Ishikawa (cell line): ENCODE measurements around the gene TSFM.

Experiments
- CEBPB ChIP-seq: IDR thresholded peaks from 2 replicates; pipeline ENCODE4 v1.6.1; 2012
- EGR1 ChIP-seq: IDR thresholded peaks from 2 replicates; pipeline ENCODE4 v1.6.1; 2012

DNA sequence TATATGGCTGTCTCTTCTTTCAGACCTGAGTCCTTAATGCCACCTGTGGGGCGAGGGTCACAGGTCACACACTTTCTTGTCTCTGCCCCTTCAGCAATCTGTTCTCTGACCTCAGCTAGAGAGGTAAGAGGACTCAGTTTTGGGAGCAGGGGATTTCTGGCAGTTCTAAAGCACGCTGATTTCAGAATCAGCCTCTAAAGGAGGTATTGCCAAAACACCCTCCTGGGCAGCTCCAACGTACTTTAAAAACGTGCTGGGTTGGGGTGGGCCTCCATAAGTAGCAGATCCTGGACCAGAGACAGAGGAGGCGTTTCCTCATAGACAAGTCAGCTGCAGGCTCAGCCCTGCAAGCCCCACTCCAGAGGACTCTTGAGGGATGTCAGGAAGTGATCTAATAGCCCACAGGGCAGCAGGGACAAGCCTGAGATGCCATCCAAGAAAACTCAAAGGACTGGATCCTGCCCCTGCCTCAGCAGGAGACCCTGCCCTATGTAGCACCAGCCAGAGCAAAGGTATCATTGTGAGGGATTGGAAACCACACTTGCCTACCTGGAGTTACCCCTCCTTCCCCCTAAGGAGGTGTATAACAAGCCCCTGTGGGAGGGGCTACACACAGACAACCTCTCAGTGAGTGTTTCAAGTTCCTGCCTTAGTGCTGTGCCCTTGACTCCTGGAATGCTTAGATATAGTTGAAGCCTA is 55.4 kb downstream of the TSFM start:
- TF ChIP-seq CEBPB (no peak), EGR1 (no peak)
